ENCODE results near the gene TTYH2. TPM values are rescaled to one million over a fixed set of nuclear protein-coding genes. Genes with fewer than 3 reads are reported as not detected.

The TTYH2 gene
- total and polyA plus RNA-seq, 2 experiments from 2014 or later = 1.4 to 3.9 TPM

DNA sequence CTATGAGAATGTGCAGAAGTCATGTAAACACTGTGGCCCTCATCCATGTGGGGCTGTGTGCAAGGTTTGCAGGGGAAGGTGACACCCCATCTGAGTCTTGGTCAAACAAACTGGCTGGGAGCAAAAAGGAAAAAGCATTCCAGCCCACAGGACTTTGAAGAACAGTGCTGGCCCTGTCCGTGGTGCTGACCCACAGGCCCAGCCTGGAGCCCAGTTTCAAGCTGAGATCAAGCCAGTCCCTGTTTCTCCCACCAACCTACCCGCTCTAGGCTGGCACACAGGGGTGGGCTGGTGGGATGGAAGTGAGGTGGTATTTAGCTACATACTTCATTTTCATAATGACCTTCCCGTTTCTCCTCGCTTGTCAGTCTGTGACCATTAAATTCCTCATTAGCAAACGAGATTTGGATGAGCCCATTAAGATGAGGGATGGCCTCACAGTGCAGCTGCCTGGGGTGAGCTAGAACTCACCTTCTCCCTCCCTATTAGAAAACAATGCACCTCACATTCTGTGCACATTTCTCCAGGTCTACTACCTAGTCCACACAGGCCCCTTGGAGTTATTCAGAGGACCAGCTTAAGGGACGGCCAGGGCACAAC is 22.5 kb upstream of the TTYH2 start:
- H3K79me2 ChIP-seq (replicated peaks; ENCODE audit: insufficient read depth) = no peaks in the 10 kb centered on the region
- no peaks in the 10 kb centered on the region for H3K36me3 ChIP-seq (ENCODE audit: insufficient read depth)
- ATAC-seq = peak; percentile 77
- H4K20me1 ChIP-seq (replicated peaks; ENCODE audit: insufficient read depth) = no peaks in the 10 kb centered on the region
- DNase-seq (ENCODE audit: low spot score) = peak; percentile 69
- no peaks in the 10 kb centered on the region for H3K9me2 ChIP-seq (ENCODE audit: insufficient read depth)
- no peak overlapping the region for H3K4me3 Mint-ChIP-seq
- no peak overlapping the region for H3K27ac Mint-ChIP-seq
- peaks cover 18% of the 10 kb centered on the region for H3K4me1 Mint-ChIP-seq
- H2AFZ ChIP-seq = no peak overlapping the region
- H3K27ac ChIP-seq (ENCODE audit: low read depth) = no peak overlapping the region
- no peaks in the 10 kb centered on the region for H3F3A ChIP-seq (replicated peaks; ENCODE audit: low read depth)
- no peaks in the 10 kb centered on the region for H3K27me3 ChIP-seq (ENCODE audit: insufficient read depth)
- no peaks in the 10 kb centered on the region for H3K36me3 Mint-ChIP-seq (ENCODE audit: low read depth)
- H3K4me3 ChIP-seq = no peak overlapping the region
- 0 out of 2 replicates have a peak, but pooled peaks cover 4% of the 10 kb centered on the region for H3K4me1 ChIP-seq (ENCODE audit: insufficient read depth)
- H3K27me3 Mint-ChIP-seq (ENCODE audit: insufficient read depth, low read depth, poor library complexity) = peaks cover 4% of the 10 kb centered on the region
- no peaks in the 10 kb centered on the region for H3K9me3 Mint-ChIP-seq
- no peak overlapping the region for H3K4me2 ChIP-seq
- TF ChIP-seq, protein P1, sequence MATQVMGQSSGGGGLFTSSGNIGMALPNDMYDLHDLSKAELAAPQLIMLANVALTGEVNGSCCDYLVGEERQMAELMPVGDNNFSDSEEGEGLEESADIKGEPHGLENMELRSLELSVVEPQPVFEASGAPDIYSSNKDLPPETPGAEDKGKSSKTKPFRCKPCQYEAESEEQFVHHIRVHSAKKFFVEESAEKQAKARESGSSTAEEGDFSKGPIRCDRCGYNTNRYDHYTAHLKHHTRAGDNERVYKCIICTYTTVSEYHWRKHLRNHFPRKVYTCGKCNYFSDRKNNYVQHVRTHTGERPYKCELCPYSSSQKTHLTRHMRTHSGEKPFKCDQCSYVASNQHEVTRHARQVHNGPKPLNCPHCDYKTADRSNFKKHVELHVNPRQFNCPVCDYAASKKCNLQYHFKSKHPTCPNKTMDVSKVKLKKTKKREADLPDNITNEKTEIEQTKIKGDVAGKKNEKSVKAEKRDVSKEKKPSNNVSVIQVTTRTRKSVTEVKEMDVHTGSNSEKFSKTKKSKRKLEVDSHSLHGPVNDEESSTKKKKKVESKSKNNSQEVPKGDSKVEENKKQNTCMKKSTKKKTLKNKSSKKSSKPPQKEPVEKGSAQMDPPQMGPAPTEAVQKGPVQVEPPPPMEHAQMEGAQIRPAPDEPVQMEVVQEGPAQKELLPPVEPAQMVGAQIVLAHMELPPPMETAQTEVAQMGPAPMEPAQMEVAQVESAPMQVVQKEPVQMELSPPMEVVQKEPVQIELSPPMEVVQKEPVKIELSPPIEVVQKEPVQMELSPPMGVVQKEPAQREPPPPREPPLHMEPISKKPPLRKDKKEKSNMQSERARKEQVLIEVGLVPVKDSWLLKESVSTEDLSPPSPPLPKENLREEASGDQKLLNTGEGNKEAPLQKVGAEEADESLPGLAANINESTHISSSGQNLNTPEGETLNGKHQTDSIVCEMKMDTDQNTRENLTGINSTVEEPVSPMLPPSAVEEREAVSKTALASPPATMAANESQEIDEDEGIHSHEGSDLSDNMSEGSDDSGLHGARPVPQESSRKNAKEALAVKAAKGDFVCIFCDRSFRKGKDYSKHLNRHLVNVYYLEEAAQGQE (IDR thresholded peaks at IDR 0.05; ENCODE audit: unreplicated experiment) = peak; percentile 89
- TF ChIP-seq EZH2 (IDR thresholded peaks at IDR 0.05; ENCODE audit: low read depth, unreplicated experiment) (no peak), NANOG (IDR thresholded peaks at IDR 0.05; ENCODE audit: borderline replicate concordance) (no peak), CREB1 (CRISPR knock-in tag; IDR thresholded peaks at IDR 0.05; ENCODE audit: low read depth) (no peak)

DNA sequence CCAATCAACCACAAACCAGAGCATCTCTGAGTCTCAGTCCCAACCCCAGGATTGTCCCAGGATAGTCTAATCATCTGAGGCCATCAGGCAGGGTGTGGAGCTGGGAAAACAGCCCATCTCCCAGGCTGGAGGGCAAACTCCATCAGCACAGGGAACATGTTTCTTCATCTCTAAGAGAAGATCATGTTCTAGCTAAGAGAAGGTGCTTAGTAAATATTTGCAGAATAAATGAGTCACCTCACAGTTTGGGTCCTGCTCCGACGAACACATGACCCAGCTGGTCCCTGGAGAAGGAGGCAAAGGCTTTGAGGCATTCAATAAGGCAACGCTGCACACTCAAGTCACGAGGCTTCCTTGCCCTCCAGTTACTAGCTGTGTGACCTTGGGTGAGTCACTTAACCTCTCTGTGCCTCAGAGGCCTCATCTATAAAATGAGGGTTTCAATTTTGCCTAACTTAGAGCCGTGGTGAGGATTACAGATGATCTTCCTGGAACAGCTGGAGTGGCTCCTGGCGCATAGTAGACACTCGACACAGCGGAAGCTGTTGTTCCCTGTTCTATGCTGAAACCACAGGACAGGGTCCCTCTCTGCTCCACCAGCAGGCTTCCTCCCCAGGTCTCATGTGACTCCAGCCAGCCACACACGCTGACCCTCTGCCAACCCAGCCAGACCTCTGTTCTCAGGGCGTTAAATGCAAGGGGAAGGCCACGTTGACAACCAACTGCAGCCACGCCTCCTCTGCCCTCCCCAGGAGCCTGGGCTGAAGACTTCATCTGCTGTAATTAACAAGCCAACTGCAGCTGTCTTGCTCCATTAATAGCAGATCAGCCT is 20.2 kb upstream of the TTYH2 start:
- Mint-ChIP-seq H3K9me3 (no peaks in the 10 kb centered on the region), H3K27ac (no peak overlapping the region), H3K4me3 (no peak overlapping the region), H3K36me3 (ENCODE audit: low read depth) (no peaks in the 10 kb centered on the region), H3K4me1 (peaks cover 11% of the 10 kb centered on the region), H3K27me3 (ENCODE audit: insufficient read depth, low read depth, poor library complexity) (peaks cover 10% of the 10 kb centered on the region)
- Histone ChIP-seq H4K20me1 (replicated peaks; ENCODE audit: insufficient read depth) (no peaks in the 10 kb centered on the region), H3K9me2 (ENCODE audit: insufficient read depth) (no peaks in the 10 kb centered on the region), H3K27ac (ENCODE audit: low read depth) (no peak overlapping the region), H3F3A (replicated peaks; ENCODE audit: low read depth) (no peaks in the 10 kb centered on the region), H2AFZ (no peak overlapping the region), H3K27me3 (ENCODE audit: insufficient read depth) (no peaks in the 10 kb centered on the region), H3K36me3 (ENCODE audit: insufficient read depth) (no peaks in the 10 kb centered on the region), H3K79me2 (replicated peaks; ENCODE audit: insufficient read depth) (no peaks in the 10 kb centered on the region), H3K4me1 (ENCODE audit: insufficient read depth) (no peaks in the 10 kb centered on the region), H3K4me2 (no peak overlapping the region), H3K4me3 (no peak overlapping the region)
- no peak for DNase-seq (ENCODE audit: low spot score)
- ATAC-seq = no peak
- TF ChIP-seq STAT1 (IDR thresholded peaks at IDR 0.05; ENCODE audit: unreplicated experiment) (no peak), NANOG (IDR thresholded peaks at IDR 0.05; ENCODE audit: borderline replicate concordance) (no peak), ZNF114 (CRISPR knock-in tag; IDR thresholded peaks at IDR 0.05) (no peak), EZH2phosphoT487 (IDR thresholded peaks at IDR 0.05; ENCODE audit: unreplicated experiment) (no peak)
- TF ChIP-seq, protein P2, sequence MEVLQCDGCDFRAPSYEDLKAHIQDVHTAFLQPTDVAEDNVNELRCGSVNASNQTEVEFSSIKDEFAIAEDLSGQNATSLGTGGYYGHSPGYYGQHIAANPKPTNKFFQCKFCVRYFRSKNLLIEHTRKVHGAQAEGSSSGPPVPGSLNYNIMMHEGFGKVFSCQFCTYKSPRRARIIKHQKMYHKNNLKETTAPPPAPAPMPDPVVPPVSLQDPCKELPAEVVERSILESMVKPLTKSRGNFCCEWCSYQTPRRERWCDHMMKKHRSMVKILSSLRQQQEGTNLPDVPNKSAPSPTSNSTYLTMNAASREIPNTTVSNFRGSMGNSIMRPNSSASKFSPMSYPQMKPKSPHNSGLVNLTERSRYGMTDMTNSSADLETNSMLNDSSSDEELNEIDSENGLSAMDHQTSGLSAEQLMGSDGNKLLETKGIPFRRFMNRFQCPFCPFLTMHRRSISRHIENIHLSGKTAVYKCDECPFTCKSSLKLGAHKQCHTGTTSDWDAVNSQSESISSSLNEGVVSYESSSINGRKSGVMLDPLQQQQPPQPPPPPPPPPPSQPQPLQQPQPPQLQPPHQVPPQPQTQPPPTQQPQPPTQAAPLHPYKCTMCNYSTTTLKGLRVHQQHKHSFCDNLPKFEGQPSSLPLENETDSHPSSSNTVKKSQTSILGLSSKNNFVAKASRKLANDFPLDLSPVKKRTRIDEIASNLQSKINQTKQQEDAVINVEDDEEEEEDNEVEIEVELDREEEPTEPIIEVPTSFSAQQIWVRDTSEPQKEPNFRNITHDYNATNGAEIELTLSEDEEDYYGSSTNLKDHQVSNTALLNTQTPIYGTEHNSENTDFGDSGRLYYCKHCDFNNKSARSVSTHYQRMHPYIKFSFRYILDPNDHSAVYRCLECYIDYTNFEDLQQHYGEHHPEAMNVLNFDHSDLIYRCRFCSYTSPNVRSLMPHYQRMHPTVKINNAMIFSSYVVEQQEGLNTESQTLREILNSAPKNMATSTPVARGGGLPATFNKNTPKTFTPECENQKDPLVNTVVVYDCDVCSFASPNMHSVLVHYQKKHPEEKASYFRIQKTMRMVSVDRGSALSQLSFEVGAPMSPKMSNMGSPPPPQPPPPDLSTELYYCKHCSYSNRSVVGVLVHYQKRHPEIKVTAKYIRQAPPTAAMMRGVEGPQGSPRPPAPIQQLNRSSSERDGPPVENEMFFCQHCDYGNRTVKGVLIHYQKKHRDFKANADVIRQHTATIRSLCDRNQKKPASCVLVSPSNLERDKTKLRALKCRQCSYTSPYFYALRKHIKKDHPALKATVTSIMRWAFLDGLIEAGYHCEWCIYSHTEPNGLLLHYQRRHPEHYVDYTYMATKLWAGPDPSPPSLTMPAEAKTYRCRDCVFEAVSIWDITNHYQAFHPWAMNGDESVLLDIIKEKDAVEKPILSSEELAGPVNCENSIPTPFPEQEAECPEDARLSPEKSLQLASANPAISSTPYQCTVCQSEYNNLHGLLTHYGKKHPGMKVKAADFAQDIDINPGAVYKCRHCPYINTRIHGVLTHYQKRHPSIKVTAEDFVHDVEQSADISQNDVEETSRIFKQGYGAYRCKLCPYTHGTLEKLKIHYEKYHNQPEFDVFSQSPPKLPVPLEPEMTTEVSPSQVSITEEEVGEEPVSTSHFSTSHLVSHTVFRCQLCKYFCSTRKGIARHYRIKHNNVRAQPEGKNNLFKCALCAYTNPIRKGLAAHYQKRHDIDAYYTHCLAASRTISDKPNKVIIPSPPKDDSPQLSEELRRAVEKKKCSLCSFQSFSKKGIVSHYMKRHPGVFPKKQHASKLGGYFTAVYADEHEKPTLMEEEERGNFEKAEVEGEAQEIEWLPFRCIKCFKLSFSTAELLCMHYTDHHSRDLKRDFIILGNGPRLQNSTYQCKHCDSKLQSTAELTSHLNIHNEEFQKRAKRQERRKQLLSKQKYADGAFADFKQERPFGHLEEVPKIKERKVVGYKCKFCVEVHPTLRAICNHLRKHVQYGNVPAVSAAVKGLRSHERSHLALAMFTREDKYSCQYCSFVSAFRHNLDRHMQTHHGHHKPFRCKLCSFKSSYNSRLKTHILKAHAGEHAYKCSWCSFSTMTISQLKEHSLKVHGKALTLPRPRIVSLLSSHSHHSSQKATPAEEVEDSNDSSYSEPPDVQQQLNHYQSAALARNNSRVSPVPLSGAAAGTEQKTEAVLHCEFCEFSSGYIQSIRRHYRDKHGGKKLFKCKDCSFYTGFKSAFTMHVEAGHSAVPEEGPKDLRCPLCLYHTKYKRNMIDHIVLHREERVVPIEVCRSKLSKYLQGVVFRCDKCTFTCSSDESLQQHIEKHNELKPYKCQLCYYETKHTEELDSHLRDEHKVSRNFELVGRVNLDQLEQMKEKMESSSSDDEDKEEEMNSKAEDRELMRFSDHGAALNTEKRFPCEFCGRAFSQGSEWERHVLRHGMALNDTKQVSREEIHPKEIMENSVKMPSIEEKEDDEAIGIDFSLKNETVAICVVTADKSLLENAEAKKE (CRISPR knock-in tag; IDR thresholded peaks at IDR 0.05) = no peak
